HG02763 (cell line): ENCODE data around the gene STX3.
"Not testable (repeated sequence)": the region's sequence is repeated elsewhere in the genome, so short reads cannot be mapped to it uniquely, and the experiment has no call there.

ENCODE experiments used
- ATAC-seq: cut with Tn5 transposase; IDR thresholded peaks from one replicate; pipeline ENCODE4 v1.9.1; 2021; ENCODE audit warnings: mild to moderate bottlenecking, moderate library complexity; ENCODE audit not compliant: unreplicated experiment

Gene STX3

GRCh38 chr11:59829358-59829757 is 74.2 kb downstream of the STX3 start:
- ATAC-seq = no peak

- ATAC-seq = no peak
Measured at GRCh38 chr11:59833602-59834001, 78.4 kb downstream of the STX3 start.

DNA sequence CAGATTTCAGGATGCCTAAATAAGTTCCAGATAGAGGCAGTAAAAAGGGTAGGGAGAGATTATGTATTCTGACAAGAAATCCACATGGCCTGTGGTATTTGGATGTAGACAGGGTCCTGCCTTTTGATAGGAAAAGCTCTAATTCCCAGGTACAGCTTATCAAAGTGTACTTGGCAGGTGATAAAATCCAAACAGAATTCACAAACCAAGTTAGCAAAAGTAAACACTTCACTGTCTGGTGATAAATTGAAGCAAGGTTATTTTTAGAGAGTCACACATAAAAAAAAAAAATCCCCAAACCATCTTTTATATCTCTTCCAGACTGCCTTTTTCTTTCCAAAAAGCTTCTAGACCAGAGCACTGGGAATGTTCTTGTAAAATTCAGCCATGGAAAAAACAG is 84.4 kb downstream of the STX3 start:
- no peak for ATAC-seq

DNA sequence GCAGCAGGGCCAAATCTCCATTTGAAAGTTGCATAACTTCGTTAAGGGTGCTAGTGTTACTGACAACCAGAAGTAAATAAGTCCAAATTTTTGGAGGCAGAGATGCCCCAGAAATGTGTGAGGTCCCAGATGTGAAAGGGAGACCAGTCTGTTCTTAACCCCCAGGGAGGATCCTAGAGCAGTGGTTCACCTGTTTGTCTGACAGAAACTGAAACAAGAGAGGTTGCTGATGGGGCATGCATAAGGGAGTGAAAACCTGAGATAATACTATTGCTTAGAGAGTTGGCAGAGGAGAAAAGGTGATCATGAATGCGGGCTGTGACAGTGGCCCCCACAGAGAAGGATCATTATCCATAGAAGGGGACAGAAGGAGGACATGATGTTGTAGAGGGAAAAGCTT is 86.3 kb downstream of the STX3 start:
- peak; percentile 87 for ATAC-seq

- no peak for ATAC-seq
Measured at GRCh38 chr11:59842316-59842715, 87.1 kb downstream of the STX3 start.

- ATAC-seq = no peak
Measured at GRCh38 chr11:59845399-59845798, 90.2 kb downstream of the STX3 start, which contains the start of gene CBLIF. Gene CBLIF, minus strand, starts transcription at chr11:59845499. Its CDS starts 46 bp downstream, at chr11:59845453.

DNA sequence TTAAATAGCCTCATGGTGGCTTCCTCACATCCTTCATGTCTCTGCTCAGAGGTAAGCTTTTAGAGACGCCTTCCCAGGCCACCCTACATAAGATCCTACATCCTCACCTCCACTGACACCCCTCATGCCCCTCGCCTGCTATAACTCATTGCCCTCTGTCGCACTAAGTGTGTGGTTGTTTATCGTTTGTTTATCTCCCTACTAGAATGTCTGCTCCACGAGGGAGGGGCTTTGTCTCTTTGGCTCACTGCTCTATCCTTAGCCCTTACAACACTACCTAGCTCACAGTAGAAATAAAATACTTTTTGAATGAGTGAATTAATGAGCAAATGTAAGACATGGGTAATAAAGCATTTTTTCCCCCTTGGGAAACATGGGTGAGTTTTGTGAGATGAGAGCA is 91.4 kb downstream of the STX3 start:
- no peak for ATAC-seq

DNA sequence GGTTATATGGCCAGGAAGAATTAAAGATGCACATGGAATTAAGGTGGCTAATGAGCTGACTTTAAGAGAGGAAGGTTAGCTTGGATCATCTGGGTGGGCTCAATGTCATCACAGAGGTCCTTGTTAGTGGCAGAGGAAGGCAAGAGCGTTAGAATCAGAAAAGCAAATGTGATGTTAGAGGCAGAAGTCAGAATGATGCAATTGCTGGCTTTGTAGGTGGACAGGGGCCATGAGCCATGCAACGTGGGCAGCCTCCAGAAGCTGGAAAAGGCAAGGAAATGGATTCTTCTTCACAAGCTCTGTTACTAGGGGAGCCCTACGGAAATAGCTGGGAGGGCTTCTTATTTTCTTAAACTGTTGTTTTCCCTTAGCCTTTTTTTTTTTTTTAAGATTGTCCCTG is 92.5 kb downstream of the STX3 start:
- no peak for ATAC-seq

DNA sequence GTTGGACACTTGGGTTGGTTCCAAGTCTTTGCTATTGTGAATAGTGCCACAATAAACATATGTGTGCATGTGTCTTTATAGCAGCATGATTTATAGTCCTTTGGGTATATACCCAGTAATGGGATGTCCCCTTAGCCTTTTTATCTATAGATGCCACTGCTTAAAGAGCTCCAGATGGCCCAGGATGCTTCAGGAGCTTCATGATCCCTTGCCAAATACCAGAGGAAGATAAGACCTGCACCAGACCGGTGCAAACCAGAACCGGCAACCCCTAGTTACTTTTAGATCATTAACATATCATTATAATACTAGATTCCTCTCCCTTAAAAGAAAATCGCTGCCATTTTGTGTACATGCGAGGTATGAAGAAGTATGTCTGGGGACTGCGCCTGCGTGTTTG is 93.3 kb downstream of the STX3 start:
- not testable (repeated sequence) for ATAC-seq

DNA sequence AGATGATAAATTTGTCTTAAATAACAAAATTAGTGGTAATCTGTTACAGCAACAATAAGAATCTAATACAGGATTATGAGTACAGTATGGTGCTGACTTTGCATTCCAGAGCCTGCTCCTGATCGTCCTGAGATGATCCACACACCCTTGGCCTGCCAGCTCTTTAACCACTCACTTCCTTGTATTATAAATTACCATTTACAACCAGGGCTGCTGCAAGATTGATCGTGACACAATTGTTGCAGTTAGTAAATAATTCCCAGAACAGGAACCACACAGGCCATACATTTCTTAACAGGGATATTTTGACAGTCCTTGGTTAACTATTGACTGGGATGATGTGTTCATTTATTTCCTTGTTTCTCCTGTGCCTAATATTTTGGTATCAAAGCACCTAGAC is 94.0 kb downstream of the STX3 start:
- no peak for ATAC-seq

- not testable (repeated sequence) for ATAC-seq
Measured at GRCh38 chr11:59849551-59849950, 94.4 kb downstream of the STX3 start.

DNA sequence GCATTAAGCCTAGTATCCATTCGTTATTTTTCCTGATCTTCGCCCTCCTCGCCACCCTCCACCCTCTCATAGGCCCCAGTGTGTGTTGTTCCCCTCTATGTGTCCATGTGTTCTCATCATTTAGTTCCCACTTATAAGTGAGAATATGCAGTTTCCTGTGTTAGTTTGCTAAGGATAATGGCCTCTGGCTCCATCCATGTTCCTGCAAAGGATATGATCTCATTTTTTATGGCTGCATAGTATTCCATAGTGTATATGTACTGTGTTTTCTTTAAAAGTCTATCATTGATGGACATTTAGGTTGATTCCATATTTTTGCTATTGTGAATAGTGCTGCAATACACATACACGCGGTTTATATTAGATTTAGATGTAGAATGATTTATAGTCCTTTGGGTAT is 96.2 kb downstream of the STX3 start:
- not testable (repeated sequence) for ATAC-seq

GRCh38 chr11:59854871-59855270 is 99.7 kb downstream of the STX3 start:
- ATAC-seq = no peak
